T-cell (primary cell): Measurements from ENCODE around the gene LRRC36. TPM values are rescaled to one million over a fixed set of nuclear protein-coding genes. Genes with fewer than 3 reads are reported as not detected.

Source experiments
- ATAC-seq, 4 experiments: fragments of 200-7000 bp in 3 of 4; fragments of 150-1000 bp in 1 of 4; cut with Tn5 transposase; replicated peaks in 1 of 4; 1 replicate in 3 of 4; 2 replicates in 1 of 4; pipeline ENCODE4 v1.10.0; 2021; ENCODE audit warnings: moderate library complexity in 3 of 4, mild to moderate bottlenecking in 2 of 4, moderate number of reproducible peaks in 1 of 4
- CTCF ChIA-PET, 2 donors: fragments of 300-600 bp; sonication (Branson Sonifier 250); formaldehyde crosslinking; loops; one replicate each; lab custom pipeline; 2022; ENCODE audit warnings: antibody characterized with exemption in 2 of 2; lab: Charles Lee
- POLR2A ChIA-PET, 2 donors: fragments of 300-600 bp; sonication (Branson Sonifier 250); formaldehyde crosslinking; loops; one replicate each; lab custom pipeline; 2022; ENCODE audit warnings: antibody characterized with exemption in 2 of 2; lab: Charles Lee
- DNase-seq, 35 experiments: peaks; one replicate each; pipeline versions ENCODE4 v3.0.0 to v3.0.0-alpha.2; 2013 to 2023
- H3K27ac ChIP-seq: one replicate; pipeline ENCODE4 v1.5.1; 2013; ENCODE audit warnings: low read length
- H3K27me3 ChIP-seq, 2 experiments: replicated peaks in 1 of 2; 1 replicate in 1 of 2; 2 replicates in 1 of 2; pipeline versions ENCODE4 v1.6.1 to v1.7.0; 2013; ENCODE audit warnings: low read length in 1 of 2, mixed read lengths in 1 of 2; ENCODE audit not compliant: control insufficient read depth in 2 of 2, insufficient read depth in 2 of 2; ENCODE audit errors: extremely low read depth in 1 of 2
- H3K36me3 ChIP-seq, 2 donors: 1 replicate in 1 of 2; 2 replicates in 1 of 2; pipeline versions ENCODE4 v1.6.1 to v1.7.0; 2013; ENCODE audit warnings: low read length in 1 of 2; ENCODE audit not compliant: control insufficient read depth in 2 of 2, insufficient read depth in 1 of 2; ENCODE audit errors: extremely low read depth in 1 of 2
- H3K4me1 ChIP-seq, 2 experiments: 1 replicate in 1 of 2; 2 replicates in 1 of 2; pipeline versions ENCODE4 v1.6.1 to v1.7.0; 2013; ENCODE audit warnings: low read length in 2 of 2, mixed read lengths in 1 of 2; ENCODE audit not compliant: insufficient read depth in 2 of 2, control insufficient read depth in 1 of 2; ENCODE audit errors: extremely low read depth in 1 of 2
- H3K4me3 ChIP-seq, 2 donors: 1 replicate in 1 of 2; 2 replicates in 1 of 2; pipeline versions ENCODE4 v1.5.1 to v1.7.0; 2013; ENCODE audit warnings: mild to moderate bottlenecking in 2 of 2, low read length in 1 of 2, moderate library complexity in 1 of 2; ENCODE audit not compliant: control insufficient read depth in 1 of 2; ENCODE audit errors: extremely low read depth in 1 of 2
- H3K9me3 ChIP-seq: 2 replicates; pipeline ENCODE4 v1.7.0; 2013
- H3K27ac Mint-ChIP-seq, 2 donors: one replicate each; pipeline ENCODE4 v1.8.0; 2020 to 2021; ENCODE audit warnings: mild to moderate bottlenecking in 2 of 2, mixed read lengths in 2 of 2
- H3K27me3 Mint-ChIP-seq, 2 donors: one replicate each; pipeline ENCODE4 v1.8.0; 2021 to 2022; ENCODE audit warnings: mixed read lengths in 2 of 2
- H3K36me3 Mint-ChIP-seq: one replicate; pipeline ENCODE4 v1.8.0; 2021; ENCODE audit warnings: mixed read lengths
- H3K4me1 Mint-ChIP-seq, 3 donors: one replicate each; pipeline ENCODE4 v1.8.0; 2020 to 2022; ENCODE audit warnings: mixed read lengths in 3 of 3, mild to moderate bottlenecking in 1 of 3
- H3K4me3 Mint-ChIP-seq, 3 donors: one replicate each; pipeline ENCODE4 v1.8.0; 2020 to 2022; ENCODE audit warnings: mild to moderate bottlenecking in 3 of 3, mixed read lengths in 3 of 3, moderate library complexity in 3 of 3
- H3K9me3 Mint-ChIP-seq, 3 donors: one replicate each; pipeline ENCODE4 v1.8.0; 2020 to 2022; ENCODE audit warnings: mixed read lengths in 3 of 3
- WGBS: methylation state at CpG from one replicate; pipeline ENCODE4 v1.1.5; 2013; ENCODE audit warnings: missing lambda C conversion rate; ENCODE audit not compliant: insufficient coverage; 5-methylcytosine and 5-hydroxymethylcytosine counted together
- total RNA-seq, 35 experiments: library from RNA in 6 of 35; stranded (reverse) in 6 of 35; fragments of 120-200 nt in 1 of 35; gene quantifications; one replicate each; pipeline versions ENCODE4 v1.2.1 to v1.2.4 and lab custom pipeline; 2013 to 2026

The LRRC36 gene
- total RNA-seq, 5 donors from 2014 or later (not counting 1 experiment from before 2014, with no cell fraction given) = not detected

- H3K27me3 Mint-ChIP-seq = peaks cover 14 to 29% of the 10 kb centered on the region in 2 donors
- peak in 1 of 35 experiments; percentile 28 for DNase-seq
- WGBS = 80% methylated on average over 23 of the region's 27 CpGs
Measured at GRCh38 chr16:67389911-67390815, 63.5 kb downstream of the LRRC36 start.

GRCh38 chr16:67390816-67391423, 64.3 kb downstream of the LRRC36 start:
- CTCF ChIA-PET = interaction anchor here in 1 of 2 donors (0.6 kb wide), 1 partner anchor 89 kb away, joined by 4 read pairs; no protein-coding TSS in a partner anchor
- 96% methylated on average over 10 of the region's 11 CpGs for WGBS

More at GRCh38 chr16:67389911-67390815, 63.5 kb downstream of the LRRC36 start:
- H3K36me3 Mint-ChIP-seq = no peaks in the 10 kb centered on the region
- H3K36me3 ChIP-seq = no peaks in the 10 kb centered on the region
- H3K4me1 ChIP-seq = peaks cover 0 to 22% of the 10 kb centered on the region in 2 experiments
- H3K9me3 ChIP-seq = no peaks in the 10 kb centered on the region
- H3K27me3 ChIP-seq = peaks cover 0 to 38% of the 10 kb centered on the region in 2 experiments
- no peak overlapping the region for H3K27ac ChIP-seq
- no peak overlapping the region for H3K27ac Mint-ChIP-seq
- H3K4me3 ChIP-seq = no peak overlapping the region
- ATAC-seq = no peak
- H3K4me3 Mint-ChIP-seq = no peak overlapping the region
- POLR2A ChIA-PET = no interaction called here
- CTCF ChIA-PET = no interaction called here
- H3K4me1 Mint-ChIP-seq = peaks cover 7 to 8% (median 8%) of the 10 kb centered on the region in 3 donors
- no peaks in the 10 kb centered on the region for H3K9me3 Mint-ChIP-seq

GRCh38 chr16:67391424-67392300, 65.0 kb downstream of the LRRC36 start:
- H3K27me3 ChIP-seq = peaks cover 0 to 53% of the 10 kb centered on the region in 2 experiments
- no peak for DNase-seq
- H3K36me3 ChIP-seq = no peaks in the 10 kb centered on the region
- Mint-ChIP-seq H3K9me3 (no peaks in the 10 kb centered on the region), H3K27me3 (peaks cover 22 to 38% of the 10 kb centered on the region in 2 donors), H3K27ac (no peak overlapping the region), H3K36me3 (no peaks in the 10 kb centered on the region), H3K4me3 (peak overlapping the region in 1 of 3 donors; percentile 32), H3K4me1 (peaks cover 7 to 8% (median 8%) of the 10 kb centered on the region in 3 donors)
- no peaks in the 10 kb centered on the region for H3K9me3 ChIP-seq
- no peak for ATAC-seq
- CTCF ChIA-PET = interaction anchor here (0.6 kb wide), 2 partner anchors 89 to 123 kb away, joined by 4 to 6 read pairs; no protein-coding TSS in a partner anchor
- POLR2A ChIA-PET = no interaction called here
- H3K27ac ChIP-seq = no peak overlapping the region
- H3K4me1 ChIP-seq = peaks cover 0 to 22% of the 10 kb centered on the region in 2 experiments
- 68% methylated on average over 12 of the region's 15 CpGs for WGBS
- no peak overlapping the region for H3K4me3 ChIP-seq

More at GRCh38 chr16:67390816-67391423, 64.3 kb downstream of the LRRC36 start:
- peaks cover 7 to 8% (median 8%) of the 10 kb centered on the region in 3 donors for H3K4me1 Mint-ChIP-seq
- H3K9me3 Mint-ChIP-seq = no peaks in the 10 kb centered on the region
- POLR2A ChIA-PET = no interaction called here
- H3K36me3 Mint-ChIP-seq = no peaks in the 10 kb centered on the region
- no peak overlapping the region for H3K27ac Mint-ChIP-seq
- H3K4me3 Mint-ChIP-seq = no peak overlapping the region
- no peak overlapping the region for H3K4me3 ChIP-seq
- peaks cover 22 to 37% of the 10 kb centered on the region in 2 donors for H3K27me3 Mint-ChIP-seq
- H3K9me3 ChIP-seq = no peaks in the 10 kb centered on the region
- peaks cover 0 to 45% of the 10 kb centered on the region in 2 experiments for H3K27me3 ChIP-seq
- peaks cover 0 to 22% of the 10 kb centered on the region in 2 experiments for H3K4me1 ChIP-seq
- DNase-seq = no peak
- no peak for ATAC-seq
- H3K27ac ChIP-seq = no peak overlapping the region
- no peaks in the 10 kb centered on the region for H3K36me3 ChIP-seq

DNA sequence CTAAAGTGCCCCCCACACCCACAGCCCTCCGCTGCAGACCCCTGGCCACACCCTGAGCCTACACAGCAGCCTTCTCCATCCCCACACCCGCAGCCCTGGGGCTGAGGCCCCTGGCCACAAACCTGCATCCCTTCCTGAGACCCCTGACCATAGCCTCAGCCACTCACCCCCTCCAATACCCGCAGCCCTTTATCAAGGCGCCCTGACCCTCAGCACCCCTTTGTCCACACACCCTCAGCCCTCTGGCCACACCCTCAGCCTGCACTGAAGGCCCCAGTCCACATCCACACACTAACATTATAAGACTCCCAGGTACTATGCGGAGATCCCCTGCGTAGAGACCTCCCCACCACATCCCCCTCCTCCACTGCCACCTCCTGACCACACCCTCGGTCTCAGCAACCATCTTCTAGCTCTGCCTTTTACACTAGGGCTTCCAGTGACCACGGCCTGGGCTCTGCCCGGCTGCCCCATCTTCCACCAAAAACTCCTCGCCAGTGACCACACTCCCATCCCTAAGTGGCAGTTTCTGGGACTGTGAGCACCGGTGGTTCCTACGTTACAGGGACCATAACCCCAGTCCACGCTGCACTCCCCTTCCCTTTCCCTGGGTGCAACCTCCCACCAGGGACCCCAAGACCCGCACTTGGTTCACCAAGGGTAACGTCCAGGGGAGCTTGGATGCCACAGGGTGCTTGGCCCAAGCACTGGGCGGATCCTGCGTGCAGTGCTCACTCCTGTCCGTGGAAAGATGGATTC, 65.9 kb downstream of the LRRC36 start:
- ATAC-seq = no peak
- DNase-seq = no peak
- H3K9me3 ChIP-seq = no peaks in the 10 kb centered on the region
- peaks cover 27 to 43% of the 10 kb centered on the region in 2 donors for H3K27me3 Mint-ChIP-seq
- H3K9me3 Mint-ChIP-seq = no peaks in the 10 kb centered on the region
- peaks cover 7 to 8% (median 8%) of the 10 kb centered on the region in 3 donors for H3K4me1 Mint-ChIP-seq
- whole genome bisulfite sequencing = 87% methylated on average over 18 of the region's 18 CpGs
- H3K27me3 ChIP-seq = peaks cover 0 to 61% of the 10 kb centered on the region in 2 experiments
- peak overlapping the region in 1 of 3 donors; percentile 32 for H3K4me3 Mint-ChIP-seq
- no peak overlapping the region for H3K27ac Mint-ChIP-seq
- no peak overlapping the region for H3K27ac ChIP-seq
- ChIA-PET POLR2A (no interaction called here), CTCF (interaction anchor here in 1 of 2 donors (0.6 kb wide), 1 partner anchor 124 kb away, joined by 6 read pairs; no protein-coding TSS in a partner anchor)
- peaks cover 0 to 22% of the 10 kb centered on the region in 2 experiments for H3K4me1 ChIP-seq
- no peaks in the 10 kb centered on the region for H3K36me3 Mint-ChIP-seq
- no peak overlapping the region for H3K4me3 ChIP-seq
- H3K36me3 ChIP-seq = no peaks in the 10 kb centered on the region

DNA sequence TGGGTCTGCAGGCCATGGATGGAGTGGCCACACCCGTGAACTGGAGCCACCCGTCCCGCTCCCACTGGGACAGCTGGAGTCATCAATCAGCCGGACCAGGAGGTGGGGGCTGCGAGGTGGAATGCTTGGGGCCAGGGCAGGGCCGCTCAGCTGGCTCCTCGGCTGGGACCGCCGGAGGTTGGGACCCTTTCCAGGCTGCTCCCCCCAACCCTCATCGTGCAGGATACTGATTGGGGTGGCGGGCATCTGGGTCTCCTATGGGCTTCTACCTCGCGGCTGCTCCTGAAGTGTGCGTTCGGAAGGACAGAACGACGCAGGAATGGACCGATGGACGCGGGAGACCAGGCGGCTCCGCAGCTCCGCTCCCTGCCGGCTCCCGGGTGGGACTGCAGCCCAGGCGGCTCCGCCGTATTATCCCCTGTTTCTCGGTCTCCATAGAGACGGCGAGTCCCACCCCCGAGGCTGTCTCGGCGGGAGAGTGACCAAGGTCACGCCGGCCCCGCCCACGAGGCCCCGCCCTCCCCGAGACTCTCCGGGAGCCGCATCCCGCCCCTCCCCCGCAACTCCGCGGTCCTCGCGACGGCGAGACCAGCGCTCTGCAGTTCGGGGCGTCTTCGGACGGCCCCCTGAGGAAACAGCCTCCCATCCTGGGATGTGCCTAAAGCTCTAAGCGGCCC, 66.6 kb downstream of the LRRC36 start, which contains the start of gene TPPP3:
TPPP3 (minus strand) TSS at position 388 of the 677 bp plus-strand sequence. CDS start 2,387 bp downstream, outside the sequence.
- Histone ChIP-seq H3K27me3 (peaks cover 0 to 69% of the 10 kb centered on the region in 2 experiments), H3K9me3 (no peaks in the 10 kb centered on the region), H3K4me3 (peak within 1 kb of the TSS in 1 of 2 donors; percentile 29), H3K36me3 (no peaks in the 10 kb centered on the region), H3K4me1 (peaks cover 0 to 22% of the 10 kb centered on the region in 2 experiments), H3K27ac (no peak within 1 kb of the TSS)
- ATAC-seq (peak; percentile 29 to 74 (median 34)), DNase-seq (peak in 17 of 35 experiments; percentile 12 to 54 (median 24))
- CTCF ChIA-PET = no interaction called here
- no peaks in the 10 kb centered on the region for H3K9me3 Mint-ChIP-seq
- H3K27me3 Mint-ChIP-seq = peaks cover 30 to 45% of the 10 kb centered on the region in 2 donors
- no peaks in the 10 kb centered on the region for H3K36me3 Mint-ChIP-seq
- POLR2A ChIA-PET = no interaction called here
- H3K27ac Mint-ChIP-seq = no peak within 1 kb of the TSS
- WGBS = 16% methylated on average over 48 of the region's 56 CpGs
- H3K4me1 Mint-ChIP-seq = peaks cover 7 to 8% (median 8%) of the 10 kb centered on the region in 3 donors
- H3K4me3 Mint-ChIP-seq = peak within 1 kb of the TSS; percentile 47 to 71 (median 50)
